AML-193 (cell line): ENCODE results near the gene CCDC91.

Experiments used
- DNase-seq, 2 experiments: peaks; one replicate each; lab custom pipeline; 2025; lab: John Stamatoyannopoulos, UW

The CCDC91 gene, protein sequence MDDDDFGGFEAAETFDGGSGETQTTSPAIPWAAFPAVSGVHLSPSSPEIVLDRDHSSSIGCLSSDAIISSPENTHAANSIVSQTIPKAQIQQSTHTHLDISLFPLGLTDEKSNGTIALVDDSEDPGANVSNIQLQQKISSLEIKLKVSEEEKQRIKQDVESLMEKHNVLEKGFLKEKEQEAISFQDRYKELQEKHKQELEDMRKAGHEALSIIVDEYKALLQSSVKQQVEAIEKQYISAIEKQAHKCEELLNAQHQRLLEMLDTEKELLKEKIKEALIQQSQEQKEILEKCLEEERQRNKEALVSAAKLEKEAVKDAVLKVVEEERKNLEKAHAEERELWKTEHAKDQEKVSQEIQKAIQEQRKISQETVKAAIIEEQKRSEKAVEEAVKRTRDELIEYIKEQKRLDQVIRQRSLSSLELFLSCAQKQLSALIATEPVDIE

DNA sequence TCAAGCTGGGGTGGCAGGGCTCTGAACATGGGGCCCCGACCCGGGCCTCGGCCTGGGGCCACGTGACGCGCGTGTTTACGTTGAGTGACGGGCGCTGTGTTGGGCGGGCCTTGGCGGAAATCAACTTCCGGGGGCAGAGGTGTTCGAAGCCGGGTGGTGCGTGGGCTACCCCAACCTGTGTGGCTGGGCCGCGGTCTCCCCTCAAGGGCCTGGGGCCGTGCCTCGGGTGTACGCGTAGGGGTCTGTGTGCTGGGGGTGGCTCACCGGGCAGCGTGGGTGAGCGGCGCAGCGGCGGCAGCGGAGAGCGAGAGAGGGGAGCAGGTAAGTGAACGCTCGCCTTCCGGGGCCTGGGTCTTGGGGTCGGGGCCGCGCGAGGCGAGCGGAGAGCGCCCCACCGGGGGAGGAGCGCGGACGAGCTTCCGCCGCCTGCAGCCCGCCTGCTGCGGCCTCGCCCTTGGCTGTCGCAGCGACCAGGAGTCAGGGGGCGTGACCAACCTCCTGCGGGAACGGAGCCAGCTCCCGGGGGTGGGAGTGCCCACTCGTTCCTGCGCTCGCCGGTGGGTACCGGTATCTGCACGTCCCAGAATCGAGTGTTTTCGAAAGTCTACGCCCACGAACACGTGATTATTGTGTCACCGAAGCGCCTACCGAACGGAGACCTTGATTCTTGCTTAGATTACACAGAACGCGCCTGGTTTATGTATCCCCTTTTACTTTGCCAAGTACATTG, at the start of gene CCDC91:
Gene CCDC91 (plus strand): TSS at position 136 of the 730 bp plus-strand sequence. CDS start 66,760 bp downstream, outside the sequence.
- DNase-seq: peak; percentile 66 to 67

DNA sequence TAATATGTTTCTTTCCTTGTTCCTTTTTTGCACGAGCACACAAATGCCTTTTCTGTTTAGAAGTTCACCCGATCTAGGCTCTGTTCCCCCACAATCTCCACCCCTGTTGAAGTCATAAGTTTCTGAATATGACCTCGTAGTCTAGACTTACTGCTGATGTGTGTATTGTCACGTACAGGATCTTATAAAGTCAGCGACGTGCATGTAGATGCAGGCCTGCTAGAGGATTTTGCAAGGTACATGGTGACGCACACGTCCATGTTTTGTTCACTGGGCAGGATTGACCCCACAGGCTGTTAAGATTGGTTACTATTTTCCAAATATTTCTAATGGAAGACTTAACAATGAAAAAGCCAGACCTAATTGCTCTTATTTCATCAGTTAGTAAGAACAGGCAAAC, 46.2 kb upstream of the CCDC91 start:
- no peak for DNase-seq

DNA sequence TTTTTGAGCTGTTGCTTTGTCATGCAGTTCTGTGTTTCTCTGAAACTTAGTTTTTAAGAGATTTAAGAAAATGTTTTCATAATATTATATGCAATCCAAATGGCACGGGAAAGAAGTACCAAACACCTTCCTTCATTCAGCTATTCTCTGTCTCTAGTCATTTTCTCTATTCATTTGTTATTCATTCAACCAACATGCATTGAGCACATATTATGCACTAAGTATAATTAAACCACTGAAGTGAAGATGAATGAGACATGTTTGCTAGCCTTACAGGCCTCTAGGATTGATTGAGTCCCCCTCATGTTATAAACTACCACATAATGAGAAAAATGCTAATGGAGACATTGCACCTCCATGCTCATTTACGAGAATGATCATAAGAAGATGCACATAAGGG, 45.7 kb upstream of the CCDC91 start:
- no peak for DNase-seq

DNA sequence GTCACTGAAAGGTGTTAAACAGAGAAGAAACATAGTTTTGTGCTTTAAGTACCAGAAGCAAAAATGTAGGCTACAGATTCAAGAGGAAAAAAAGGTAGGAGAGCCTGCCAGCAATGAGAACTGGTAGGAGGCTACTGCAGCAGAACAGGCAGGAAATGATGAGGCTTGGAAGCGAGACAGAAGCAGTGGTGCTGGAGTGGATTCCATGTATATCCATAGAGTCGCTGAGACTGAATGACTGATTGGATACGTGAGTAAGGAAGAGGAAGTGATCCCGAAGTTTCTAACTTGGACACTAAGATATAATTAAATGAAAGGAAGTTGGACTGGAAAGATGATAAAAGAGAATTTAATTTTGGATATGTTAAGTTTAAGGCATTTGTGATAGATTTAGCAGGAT, 45.0 kb upstream of the CCDC91 start:
- no peak for DNase-seq

DNA sequence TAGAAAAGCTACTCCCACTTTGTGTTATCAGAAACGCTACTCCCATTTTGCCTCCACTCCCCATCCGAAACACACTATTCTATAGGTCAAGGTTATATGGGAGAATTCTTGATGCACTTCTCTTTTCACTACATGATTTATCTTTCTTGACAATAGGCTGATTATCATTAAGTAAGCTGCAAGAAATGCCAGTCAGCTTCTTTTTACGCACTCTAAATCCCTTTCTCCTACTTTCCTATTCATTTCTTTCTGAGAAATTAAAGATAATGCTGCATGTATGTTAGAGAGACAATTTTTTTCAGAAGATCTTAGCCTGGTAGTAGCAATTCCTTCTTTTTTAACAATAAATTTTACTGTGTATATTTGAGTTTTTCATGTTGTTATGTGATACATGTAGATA, 41.0 kb upstream of the CCDC91 start:
- no peak for DNase-seq

DNA sequence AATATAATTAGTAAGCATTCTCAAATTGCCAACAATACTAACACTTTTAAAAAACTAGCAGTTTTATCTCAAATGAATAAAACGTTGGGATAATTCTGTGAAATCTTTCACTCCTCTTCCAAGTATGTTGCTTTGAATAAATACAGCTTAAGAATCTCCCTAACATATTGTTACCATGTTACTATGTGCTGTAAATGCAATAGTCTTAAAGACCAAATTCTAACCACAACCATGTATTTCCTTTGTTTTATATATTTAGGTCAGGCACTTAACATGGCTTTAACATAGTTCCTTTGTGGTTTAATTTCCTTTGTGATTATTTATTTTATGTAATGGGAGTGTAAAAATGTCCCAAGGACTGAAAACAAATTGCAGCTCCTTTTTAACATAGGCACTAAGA, 33.9 kb upstream of the CCDC91 start:
- no peak for DNase-seq

DNA sequence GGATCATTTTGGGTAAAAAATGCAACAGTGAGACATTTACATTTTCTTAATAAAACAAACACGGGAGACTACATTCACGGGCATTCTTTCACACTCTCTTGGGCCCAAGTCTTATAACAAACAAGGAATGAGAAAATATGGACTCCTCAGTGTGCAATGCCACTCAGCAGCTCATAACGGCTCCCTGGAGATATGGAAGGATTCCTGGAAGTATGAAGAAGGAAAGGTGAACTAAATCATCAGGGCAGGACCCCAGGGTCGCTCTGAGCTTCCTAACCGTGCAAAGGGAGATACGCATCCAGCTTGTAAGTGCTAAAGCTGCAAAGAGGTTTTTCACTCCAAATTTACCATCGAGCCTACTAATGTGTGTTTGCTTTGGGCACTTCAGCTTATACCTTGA, 33.5 kb upstream of the CCDC91 start:
- no peak for DNase-seq

DNA sequence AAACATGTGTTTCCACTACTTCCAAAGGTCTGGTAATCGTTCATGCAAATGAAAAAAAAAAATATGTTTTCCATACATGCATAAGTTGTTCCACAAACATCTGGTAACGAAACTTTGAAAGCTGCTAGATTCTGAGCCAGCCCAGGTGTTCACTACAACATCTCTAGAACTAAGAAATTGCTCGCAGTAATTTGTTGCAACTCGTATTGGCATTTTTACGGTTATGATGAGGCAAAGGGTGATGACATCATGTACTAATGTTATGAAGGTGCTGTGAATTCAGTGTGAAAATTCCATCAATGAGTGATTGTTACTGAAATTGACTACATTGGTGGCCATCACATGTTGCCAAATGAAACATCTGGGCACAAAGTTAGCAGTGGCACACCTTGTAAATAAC, 31.9 kb upstream of the CCDC91 start:
- no peak for DNase-seq

DNA sequence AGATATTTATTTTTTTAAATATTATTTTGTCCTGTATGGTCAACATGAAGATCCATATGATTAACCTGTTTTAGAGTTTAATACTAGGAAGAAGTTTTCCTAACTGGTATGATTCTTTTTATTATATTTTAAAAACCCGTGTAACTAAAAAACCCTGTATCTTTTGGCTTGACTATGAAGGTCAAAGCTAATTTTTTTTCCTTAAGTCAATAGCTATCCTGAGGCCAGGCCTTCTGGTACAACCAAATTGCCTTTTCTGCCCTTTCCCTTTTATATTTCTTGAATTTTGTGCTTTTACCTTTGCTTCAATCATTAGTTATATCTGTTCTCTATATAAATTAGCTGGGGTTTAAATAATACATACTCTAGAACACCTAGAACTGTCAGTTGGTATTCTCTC, 30.6 kb upstream of the CCDC91 start:
- no peak for DNase-seq

DNA sequence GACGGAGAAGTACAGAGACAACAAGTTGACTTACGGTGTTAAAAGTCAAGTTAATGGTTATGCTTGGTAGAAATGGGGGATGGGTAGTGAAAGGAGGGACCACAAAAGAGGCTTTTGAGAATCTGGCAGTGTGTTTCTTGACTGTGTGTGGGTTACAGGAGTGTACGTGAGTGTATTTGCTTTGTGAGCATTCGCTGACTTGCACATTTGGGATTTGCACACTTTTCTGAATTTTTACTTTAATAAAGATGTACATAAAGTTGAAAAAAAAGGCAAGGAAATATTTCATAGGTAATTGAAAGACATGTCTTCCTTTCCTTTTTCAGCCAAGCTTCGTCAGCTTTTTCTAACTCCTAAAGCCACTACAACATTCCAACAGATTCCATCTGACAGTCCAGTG, 28.6 kb upstream of the CCDC91 start:
- no peak for DNase-seq

DNA sequence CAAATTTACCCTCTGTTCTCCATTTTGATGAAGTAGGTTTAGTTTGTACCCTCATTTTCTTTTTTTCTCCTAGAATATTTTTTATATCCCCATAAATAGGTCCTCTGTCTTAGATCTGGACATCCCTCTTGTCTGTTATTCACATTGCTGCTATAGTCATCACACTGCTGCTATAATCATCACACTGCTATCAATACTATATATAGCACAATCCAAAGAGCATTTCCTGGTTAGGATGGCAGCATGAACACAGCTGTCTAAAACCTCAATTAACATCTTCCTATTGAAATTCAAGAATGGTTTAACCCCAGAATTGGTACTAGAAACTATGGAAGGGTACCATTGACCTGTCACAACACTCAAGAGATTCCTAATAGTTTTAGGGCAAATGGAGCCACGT, 27.6 kb upstream of the CCDC91 start:
- no peak for DNase-seq

DNA sequence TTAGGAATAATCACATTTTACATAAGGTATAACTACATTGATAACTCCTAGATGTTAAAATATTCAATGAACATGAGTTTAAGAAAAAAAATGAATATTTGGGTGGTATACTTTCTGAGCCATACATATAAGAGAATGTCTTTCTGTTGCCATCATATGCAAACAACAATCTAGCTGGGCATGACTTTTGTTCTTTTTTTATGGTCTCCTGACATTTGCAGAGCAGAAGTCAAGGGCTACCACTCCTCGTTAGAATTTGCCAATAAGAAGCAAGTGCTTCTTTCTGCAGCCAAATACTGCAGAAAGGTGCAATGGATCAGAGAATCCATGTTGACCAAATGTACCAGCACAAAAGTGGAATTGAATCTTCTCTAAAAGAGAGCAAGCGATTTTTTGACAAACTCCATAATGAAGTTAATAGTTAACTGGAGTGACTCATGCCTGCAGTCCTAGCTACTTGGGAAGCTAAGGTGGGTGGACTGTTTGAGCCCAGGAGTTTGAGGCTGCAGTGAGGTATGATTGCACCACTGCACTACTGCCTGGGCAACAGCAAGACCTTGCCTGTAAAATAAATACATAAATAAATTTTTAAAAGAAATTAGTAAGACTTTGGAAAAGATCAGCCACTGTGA, 25.5 kb upstream of the CCDC91 start:
- no peak for DNase-seq

DNA sequence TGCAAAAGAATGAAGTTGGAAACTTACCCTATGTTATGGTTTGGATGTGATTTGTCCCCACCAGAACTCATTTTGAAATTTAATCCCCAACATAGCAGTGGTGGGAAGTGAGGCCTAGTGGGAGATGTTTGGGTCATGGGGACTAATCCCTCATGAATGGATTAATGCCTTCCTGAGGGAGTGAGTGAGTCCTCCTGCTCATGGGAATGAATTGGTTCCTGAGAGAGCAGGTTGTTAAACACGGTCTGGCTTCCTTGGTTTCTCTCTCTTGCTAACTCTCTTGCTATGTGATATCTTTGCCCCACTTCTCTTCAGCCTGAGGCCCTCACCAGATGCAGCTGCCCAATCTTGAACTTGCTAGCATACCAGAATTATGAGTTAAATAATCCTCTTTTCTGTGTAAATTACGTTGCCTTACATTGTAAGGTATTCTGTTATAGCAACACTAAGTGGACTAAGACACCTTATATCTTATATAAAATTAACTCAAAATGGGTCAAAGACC, 22.2 kb upstream of the CCDC91 start:
- no peak for DNase-seq

DNA sequence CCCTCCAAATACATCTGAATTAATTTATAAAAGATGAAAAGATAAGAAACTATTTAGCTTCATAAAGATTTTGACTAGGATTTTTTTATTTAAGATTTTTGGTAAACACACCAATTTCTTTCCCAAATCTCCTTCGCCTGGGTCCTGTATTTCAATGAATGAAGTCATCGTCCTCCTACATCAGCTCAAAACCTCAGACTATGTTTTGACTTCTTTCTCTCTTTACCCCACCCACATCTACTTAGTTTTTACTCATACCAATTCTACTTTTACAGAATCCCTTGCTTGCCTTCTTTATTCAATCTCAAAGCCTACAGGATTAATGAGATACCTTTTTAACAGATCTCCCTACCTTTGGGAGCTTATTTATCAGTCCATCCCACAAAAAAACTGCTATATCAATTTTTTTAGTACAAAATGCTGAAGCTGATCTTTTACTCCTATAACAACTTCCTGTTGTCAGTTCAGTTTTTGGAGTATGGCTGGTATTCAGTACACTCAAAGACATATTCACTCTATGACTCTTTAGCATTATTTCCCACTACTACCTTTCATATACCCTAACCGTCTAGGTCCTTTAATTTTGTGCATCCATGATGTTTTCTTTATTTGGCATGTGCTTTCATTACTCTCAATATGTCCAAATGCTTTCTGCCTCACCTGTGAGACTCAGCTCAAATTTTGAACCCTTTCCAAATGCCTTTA, 18.7 kb upstream of the CCDC91 start:
- no peak for DNase-seq

DNA sequence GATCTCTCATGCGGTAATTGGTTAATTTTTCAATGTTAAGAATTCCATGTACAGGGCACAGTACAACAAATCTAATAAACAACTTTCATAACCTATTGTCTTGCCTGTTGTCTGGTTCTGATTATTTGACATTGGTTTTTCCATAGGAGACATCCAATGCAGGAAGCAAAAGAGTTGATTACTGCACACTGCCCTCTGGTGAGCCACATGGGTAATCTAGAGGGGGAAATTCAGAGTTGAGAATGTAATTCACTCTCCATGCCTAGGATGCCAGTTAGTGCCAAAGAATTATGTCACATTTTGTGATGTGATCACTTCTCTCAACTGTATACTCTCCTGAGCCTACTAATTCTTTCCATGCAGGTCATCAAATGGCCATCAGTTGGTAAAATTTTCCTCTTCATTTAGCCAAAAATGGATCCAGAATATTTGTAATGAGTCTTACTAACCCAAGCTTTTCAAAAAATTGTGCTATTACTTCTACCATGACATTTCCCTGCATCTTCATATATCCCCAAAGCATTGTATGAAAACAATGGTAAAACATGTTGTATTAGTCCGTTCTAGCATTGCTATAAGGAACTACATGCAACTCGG, 17.7 kb upstream of the CCDC91 start:
- peak; percentile 25 to 37 for DNase-seq

DNA sequence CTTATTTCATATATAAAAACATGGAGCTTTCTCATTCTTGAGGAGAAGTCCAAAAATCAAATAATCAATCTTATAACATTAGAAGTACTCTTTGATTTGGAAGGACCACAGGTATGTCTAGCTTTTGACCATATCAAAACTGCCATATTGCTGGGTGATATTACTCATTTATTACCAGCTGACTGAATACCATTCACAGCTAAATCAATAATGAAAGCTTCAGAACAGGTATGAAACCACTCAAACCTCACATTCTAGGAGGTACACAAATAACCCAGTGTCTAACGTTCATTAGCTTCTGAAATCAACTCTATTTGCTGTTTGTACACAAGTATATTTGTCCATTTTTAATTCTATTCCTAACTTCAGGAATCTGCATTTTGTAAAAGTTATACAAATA, 16.8 kb upstream of the CCDC91 start:
- no peak for DNase-seq

DNA sequence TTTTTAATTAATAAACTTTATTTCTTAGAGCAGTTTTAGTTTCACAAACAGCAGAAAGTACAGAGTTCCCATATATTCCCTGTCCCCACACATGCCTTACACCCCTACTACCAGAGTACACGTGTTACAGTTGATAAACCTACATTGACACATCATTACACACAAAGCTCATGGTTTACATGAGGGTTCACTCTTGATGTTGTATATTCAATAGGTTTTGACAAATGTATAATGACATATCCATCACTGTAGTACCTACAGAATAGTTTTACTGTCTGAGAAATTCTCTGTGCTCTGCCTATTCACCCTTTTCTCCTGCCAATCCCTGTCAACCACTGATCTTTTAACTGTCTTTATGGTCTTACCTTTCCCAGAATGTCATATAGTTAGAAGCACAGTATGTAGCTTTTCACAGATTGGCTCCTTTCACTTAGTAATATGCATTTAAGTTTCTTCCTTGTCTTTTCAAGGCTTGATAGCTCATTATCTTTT, 15.1 kb upstream of the CCDC91 start:
- DNase-seq: no peak

DNA sequence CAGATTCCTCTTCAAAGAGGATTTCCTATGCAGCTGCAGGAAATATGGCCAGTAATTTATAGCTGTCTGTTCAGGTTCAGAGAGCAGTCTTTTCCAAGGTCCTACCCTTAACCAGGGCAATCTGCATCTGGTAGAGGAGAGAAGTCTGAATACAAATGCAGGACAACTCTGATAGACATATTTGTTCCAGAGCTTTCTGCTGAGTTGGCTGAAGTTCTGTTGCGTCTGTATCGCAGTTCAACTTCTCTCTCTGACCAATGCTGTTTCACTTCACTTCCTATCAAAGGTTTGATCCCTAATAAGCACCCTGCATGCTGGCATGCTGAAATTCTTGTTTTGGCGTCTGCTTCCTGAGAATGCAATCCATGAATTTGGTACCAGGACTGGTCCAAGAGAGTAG, 14.0 kb upstream of the CCDC91 start:
- no peak for DNase-seq

DNA sequence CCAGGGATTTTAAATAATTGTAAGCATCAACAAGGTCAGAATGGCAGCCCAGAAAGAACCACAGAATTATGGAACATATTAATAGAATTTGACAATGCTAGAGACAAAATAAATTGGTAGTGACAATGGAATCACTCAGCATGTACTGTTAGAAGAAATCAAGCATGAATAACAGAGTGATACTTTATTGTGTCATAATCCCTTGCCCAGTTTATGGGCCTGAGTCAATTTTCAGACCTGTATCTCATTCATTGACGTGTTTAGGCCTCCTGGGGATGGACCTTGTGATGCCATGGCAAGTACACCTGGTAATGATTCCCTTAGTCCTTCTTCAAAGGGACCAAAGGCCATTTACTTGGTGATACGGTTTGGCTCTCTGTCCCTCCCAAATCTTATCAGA, 12.8 kb upstream of the CCDC91 start:
- no peak for DNase-seq

DNA sequence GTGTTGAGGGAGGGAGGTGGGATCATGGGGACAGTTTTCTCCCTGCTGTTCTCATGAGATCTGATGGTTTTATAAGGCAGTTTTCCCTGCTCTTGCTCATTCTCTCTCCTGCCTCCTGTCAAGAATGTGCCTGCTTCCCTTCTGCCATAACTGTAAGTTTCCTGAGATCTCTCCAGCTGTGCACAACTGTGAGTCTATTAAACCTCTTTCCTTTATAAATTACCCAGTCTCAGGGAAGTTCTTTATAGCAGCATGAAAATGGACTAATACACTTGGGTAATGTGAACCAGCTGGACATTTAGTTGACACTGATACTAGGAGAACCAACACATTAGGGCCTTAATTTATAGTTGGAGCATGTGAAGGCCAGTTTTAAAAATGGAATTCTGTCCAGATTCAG, 12.4 kb upstream of the CCDC91 start:
- DNase-seq: no peak

DNA sequence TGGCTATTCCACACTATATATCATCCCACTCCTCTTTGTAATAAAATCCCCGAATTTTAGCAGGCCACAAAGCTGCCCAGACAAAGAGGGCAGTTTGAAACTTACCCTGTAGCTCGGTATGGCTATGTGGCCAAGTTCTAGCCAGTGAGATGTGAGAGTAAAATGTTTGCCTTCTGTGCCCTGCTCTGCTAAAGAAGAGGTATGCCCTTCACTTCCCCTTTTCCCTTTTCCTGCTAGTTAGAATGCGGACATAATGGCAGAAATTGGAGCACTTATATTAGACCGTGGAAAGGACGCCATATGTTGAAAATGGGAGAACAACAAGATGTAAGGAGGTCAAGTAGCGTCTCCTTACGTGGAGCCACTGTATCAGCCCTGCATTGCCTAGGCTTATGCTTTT, 11.5 kb upstream of the CCDC91 start:
- no peak for DNase-seq

DNA sequence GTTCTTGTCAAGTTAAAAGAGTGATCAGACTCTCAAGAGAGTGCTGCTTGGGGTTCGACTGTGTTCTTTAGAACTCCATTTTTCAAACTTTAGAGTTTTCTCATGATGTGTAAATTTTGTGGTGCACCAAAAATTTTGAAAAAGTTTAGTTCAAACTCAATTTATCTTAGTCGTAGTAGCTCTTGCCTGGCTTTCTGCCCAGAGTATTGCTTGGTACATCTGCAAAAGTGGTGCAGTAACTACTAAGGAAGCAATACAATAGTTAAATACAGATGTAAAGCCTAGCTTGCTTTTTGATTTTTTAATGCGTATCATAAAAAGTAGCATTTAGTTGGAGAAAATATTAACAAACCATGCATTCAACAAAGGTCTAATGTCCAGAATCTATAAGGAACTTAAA, 9.5 kb upstream of the CCDC91 start:
- no peak for DNase-seq
